ENCODE measurements around the gene SBF1. TPM values are rescaled to one million over a fixed set of nuclear protein-coding genes. Genes with fewer than 3 reads are reported as not detected.

SBF1 gene
- polyA plus RNA-seq, 1 donor from 2014 or later: 58.9 TPM

- Histone ChIP-seq H4K20me1 (ENCODE audit: insufficient read depth) (peaks cover 46% of the 10 kb centered on the region), H2AFZ (ENCODE audit: low read depth, low read length) (no peak overlapping the region), H3K36me3 (ENCODE audit: insufficient read depth, low read length) (no peaks in the 10 kb centered on the region), H3K27ac (ENCODE audit: low read length) (no peak overlapping the region), H3K27me3 (ENCODE audit: insufficient read depth, low read depth, low read length) (no peaks in the 10 kb centered on the region), H3F3A (ENCODE audit: insufficient read depth, low read length, poor library complexity, severe bottlenecking) (no peaks in the 10 kb centered on the region), H3K9me2 (ENCODE audit: insufficient read depth, low read length) (no peaks in the 10 kb centered on the region), H3K4me3 (ENCODE audit: low read length) (no peak overlapping the region), H3K9ac (ENCODE audit: low read length) (no peak overlapping the region), H3K9me3 (ENCODE audit: low read length) (no peaks in the 10 kb centered on the region), H3K4me2 (ENCODE audit: low read length) (no peak overlapping the region), H3K79me2 (replicated peaks; ENCODE audit: insufficient read depth, low read length) (peaks cover 39% of the 10 kb centered on the region)
- no peak for TF ChIP-seq REST (IDR thresholded peaks at IDR 0.05; ENCODE audit: borderline replicate concordance)
- no peak for TF ChIP-seq POLR2AphosphoS5 (IDR thresholded peaks at IDR 0.05)
- TF ChIP-seq CTCF (IDR thresholded peaks at IDR 0.05; ENCODE audit: poor library complexity, severe bottlenecking): no peak
- TF ChIP-seq EZH2 (IDR thresholded peaks at IDR 0.05; ENCODE audit: borderline replicate concordance, insufficient read depth, low read length, poor library complexity, severe bottlenecking): no peak
- TF ChIP-seq RAD21 (conservative IDR thresholded peaks at IDR 0.05): no peak
- TF ChIP-seq MXI1 (conservative IDR thresholded peaks at IDR 0.05; ENCODE audit: poor library complexity, severe bottlenecking): no peak
- no peak for TF ChIP-seq SMC3 (conservative IDR thresholded peaks at IDR 0.05; ENCODE audit: poor library complexity)
- TF ChIP-seq EP300 (conservative IDR thresholded peaks at IDR 0.05; ENCODE audit: poor library complexity, severe bottlenecking): no peak
- TF ChIP-seq TAF1 (IDR thresholded peaks at IDR 0.05; ENCODE audit: low read depth): no peak
Measured at GRCh38 chr22:50469377-50470305, 5.2 kb downstream of the SBF1 start.

- Histone ChIP-seq H3K9me2 (ENCODE audit: insufficient read depth, low read length) (no peaks in the 10 kb centered on the region), H3K4me2 (ENCODE audit: low read length) (no peak overlapping the region), H3K79me2 (replicated peaks; ENCODE audit: insufficient read depth, low read length) (peaks cover 32% of the 10 kb centered on the region), H2AFZ (ENCODE audit: low read depth, low read length) (no peak overlapping the region), H3K36me3 (ENCODE audit: insufficient read depth, low read length) (no peaks in the 10 kb centered on the region), H3K27me3 (ENCODE audit: insufficient read depth, low read depth, low read length) (no peaks in the 10 kb centered on the region), H3K9me3 (ENCODE audit: low read length) (no peaks in the 10 kb centered on the region), H3K9ac (ENCODE audit: low read length) (no peak overlapping the region), H3F3A (ENCODE audit: insufficient read depth, low read length, poor library complexity, severe bottlenecking) (no peaks in the 10 kb centered on the region), H3K4me3 (ENCODE audit: low read length) (no peak overlapping the region), H4K20me1 (ENCODE audit: insufficient read depth) (peaks cover 41% of the 10 kb centered on the region), H3K27ac (ENCODE audit: low read length) (no peak overlapping the region)
- TF ChIP-seq POLR2AphosphoS5 (IDR thresholded peaks at IDR 0.05) (no peak), SMC3 (conservative IDR thresholded peaks at IDR 0.05; ENCODE audit: poor library complexity) (no peak), MXI1 (conservative IDR thresholded peaks at IDR 0.05; ENCODE audit: poor library complexity, severe bottlenecking) (no peak), EZH2 (IDR thresholded peaks at IDR 0.05; ENCODE audit: borderline replicate concordance, insufficient read depth, low read length, poor library complexity, severe bottlenecking) (no peak), EP300 (conservative IDR thresholded peaks at IDR 0.05; ENCODE audit: poor library complexity, severe bottlenecking) (no peak), CTCF (IDR thresholded peaks at IDR 0.05; ENCODE audit: poor library complexity, severe bottlenecking) (no peak), TAF1 (IDR thresholded peaks at IDR 0.05; ENCODE audit: low read depth) (no peak), REST (IDR thresholded peaks at IDR 0.05; ENCODE audit: borderline replicate concordance) (no peak), RAD21 (conservative IDR thresholded peaks at IDR 0.05) (no peak)
Measured at GRCh38 chr22:50468626-50469025, 6.2 kb downstream of the SBF1 start.
